Measurements from ENCODE around the gene NHERF1.

Gene NHERF1

GRCh38 chr17:74803388-74803930, 55.0 kb downstream of the NHERF1 start:
- H3K4me1 ChIP-seq (ENCODE audit: insufficient read depth, low read length, severe bottlenecking): no peaks in the 10 kb centered on the region
- H3K4me3 ChIP-seq (ENCODE audit: low read depth, low read length, poor library complexity, severe bottlenecking): no peak overlapping the region
- H3K9me3 ChIP-seq (ENCODE audit: low read length): no peaks in the 10 kb centered on the region
- no peaks in the 10 kb centered on the region for H3F3A ChIP-seq (ENCODE audit: insufficient read depth, low read length)
- H3K9me2 ChIP-seq (ENCODE audit: low read depth, low read length): no peaks in the 10 kb centered on the region
- no peak overlapping the region for H3K27ac ChIP-seq (ENCODE audit: low read depth, low read length, poor library complexity, severe bottlenecking)
- no peaks in the 10 kb centered on the region for H4K20me1 ChIP-seq (ENCODE audit: insufficient read depth, low read length)
- no peak overlapping the region for H3K9ac ChIP-seq (ENCODE audit: low read length)
- H3K36me3 ChIP-seq (ENCODE audit: insufficient read depth, low read length): peaks cover 6% of the 10 kb centered on the region
- no peaks in the 10 kb centered on the region for H3K79me2 ChIP-seq (ENCODE audit: insufficient read depth, low read length)
- no peak overlapping the region for H2AFZ ChIP-seq (ENCODE audit: low read length)
- no peak overlapping the region for H3K4me2 ChIP-seq (ENCODE audit: low read length)
- TF ChIP-seq EZH2 (IDR thresholded peaks at IDR 0.05; ENCODE audit: borderline replicate concordance, low read length) (no peak), CTCF (IDR thresholded peaks at IDR 0.05; ENCODE audit: low read length) (no peak)
- H3K27me3 ChIP-seq (ENCODE audit: insufficient read depth, low read length): no peaks in the 10 kb centered on the region

GRCh38 chr17:74803971-74804370, 55.5 kb downstream of the NHERF1 start:
- H3F3A ChIP-seq (ENCODE audit: insufficient read depth, low read length): no peaks in the 10 kb centered on the region
- H3K4me1 ChIP-seq (ENCODE audit: insufficient read depth, low read length, severe bottlenecking): no peaks in the 10 kb centered on the region
- no peaks in the 10 kb centered on the region for H3K9me2 ChIP-seq (ENCODE audit: low read depth, low read length)
- no peaks in the 10 kb centered on the region for H3K79me2 ChIP-seq (ENCODE audit: insufficient read depth, low read length)
- no peak overlapping the region for H3K4me3 ChIP-seq (ENCODE audit: low read depth, low read length, poor library complexity, severe bottlenecking)
- H3K27me3 ChIP-seq (ENCODE audit: insufficient read depth, low read length): no peaks in the 10 kb centered on the region
- H4K20me1 ChIP-seq (ENCODE audit: insufficient read depth, low read length): no peaks in the 10 kb centered on the region
- TF ChIP-seq CTCF (IDR thresholded peaks at IDR 0.05; ENCODE audit: low read length) (no peak), EZH2 (IDR thresholded peaks at IDR 0.05; ENCODE audit: borderline replicate concordance, low read length) (no peak)
- no peak overlapping the region for H3K9ac ChIP-seq (ENCODE audit: low read length)
- no peak overlapping the region for H2AFZ ChIP-seq (ENCODE audit: low read length)
- no peak overlapping the region for H3K4me2 ChIP-seq (ENCODE audit: low read length)
- H3K9me3 ChIP-seq (ENCODE audit: low read length): no peaks in the 10 kb centered on the region
- peaks cover 6% of the 10 kb centered on the region for H3K36me3 ChIP-seq (ENCODE audit: insufficient read depth, low read length)
- H3K27ac ChIP-seq (ENCODE audit: low read depth, low read length, poor library complexity, severe bottlenecking): no peak overlapping the region

GRCh38 chr17:74804683-74805082, 56.3 kb downstream of the NHERF1 start:
- H3F3A ChIP-seq (ENCODE audit: insufficient read depth, low read length): no peaks in the 10 kb centered on the region
- no peak for TF ChIP-seq CTCF (IDR thresholded peaks at IDR 0.05; ENCODE audit: low read length)
- no peak for TF ChIP-seq EZH2 (IDR thresholded peaks at IDR 0.05; ENCODE audit: borderline replicate concordance, low read length)
- H4K20me1 ChIP-seq (ENCODE audit: insufficient read depth, low read length): no peaks in the 10 kb centered on the region
- no peaks in the 10 kb centered on the region for H3K27me3 ChIP-seq (ENCODE audit: insufficient read depth, low read length)
- H3K36me3 ChIP-seq (ENCODE audit: insufficient read depth, low read length): peaks cover 6% of the 10 kb centered on the region
- no peak overlapping the region for H3K4me3 ChIP-seq (ENCODE audit: low read depth, low read length, poor library complexity, severe bottlenecking)
- H3K4me1 ChIP-seq (ENCODE audit: insufficient read depth, low read length, severe bottlenecking): no peaks in the 10 kb centered on the region
- H3K4me2 ChIP-seq (ENCODE audit: low read length): no peak overlapping the region
- no peaks in the 10 kb centered on the region for H3K9me2 ChIP-seq (ENCODE audit: low read depth, low read length)
- no peak overlapping the region for H3K27ac ChIP-seq (ENCODE audit: low read depth, low read length, poor library complexity, severe bottlenecking)
- H2AFZ ChIP-seq (ENCODE audit: low read length): no peak overlapping the region
- no peaks in the 10 kb centered on the region for H3K9me3 ChIP-seq (ENCODE audit: low read length)
- no peak overlapping the region for H3K9ac ChIP-seq (ENCODE audit: low read length)
- no peaks in the 10 kb centered on the region for H3K79me2 ChIP-seq (ENCODE audit: insufficient read depth, low read length)

Data from OCI-LY1 (cell line).